GM19239 (cell line): Measurements from ENCODE around the gene TSPAN16.

Experiments
- DNase-seq: peaks from one replicate; pipeline ENCODE4 v3.0.0; 2011; ENCODE audit warnings: low spot score; ENCODE audit not compliant: insufficient read length
- FAIRE-seq: peaks from 2 replicates; lab custom pipeline; 2011; peaks lifted over from hg19 to GRCh38; lab: Jason Lieb, UNC

Gene TSPAN16

DNA sequence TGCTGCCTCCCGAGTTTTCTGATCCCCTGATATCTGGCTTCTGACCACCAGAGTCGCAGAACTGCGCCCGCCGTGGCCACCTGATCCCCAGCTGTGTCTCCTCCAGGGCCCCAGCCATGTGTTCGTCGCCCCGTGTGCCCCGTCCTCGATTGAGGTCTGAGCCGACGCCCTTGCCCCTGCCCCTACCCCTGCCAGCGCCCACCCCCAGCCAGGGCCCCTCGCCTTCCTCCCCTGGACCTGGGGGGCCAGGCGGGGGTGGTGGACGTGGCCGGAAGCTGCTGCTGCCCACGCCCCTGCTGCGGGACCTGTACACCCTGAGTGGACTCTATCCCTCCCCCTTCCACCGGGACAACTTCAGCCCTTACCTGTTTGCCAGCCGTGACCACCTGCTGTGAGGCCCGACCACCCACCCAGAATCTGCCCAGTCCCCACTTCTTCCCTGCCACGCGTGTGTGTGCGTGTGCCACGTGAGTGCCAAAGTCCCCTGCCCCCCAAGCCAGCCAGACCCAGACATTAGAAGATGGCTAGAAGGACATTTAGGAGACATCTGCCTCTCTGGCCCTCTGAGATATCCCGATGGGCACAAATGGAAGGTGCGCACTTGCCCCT is 68.4 kb downstream of the TSPAN16 start:
- FAIRE-seq (no peak), DNase-seq (no peak)

DNA sequence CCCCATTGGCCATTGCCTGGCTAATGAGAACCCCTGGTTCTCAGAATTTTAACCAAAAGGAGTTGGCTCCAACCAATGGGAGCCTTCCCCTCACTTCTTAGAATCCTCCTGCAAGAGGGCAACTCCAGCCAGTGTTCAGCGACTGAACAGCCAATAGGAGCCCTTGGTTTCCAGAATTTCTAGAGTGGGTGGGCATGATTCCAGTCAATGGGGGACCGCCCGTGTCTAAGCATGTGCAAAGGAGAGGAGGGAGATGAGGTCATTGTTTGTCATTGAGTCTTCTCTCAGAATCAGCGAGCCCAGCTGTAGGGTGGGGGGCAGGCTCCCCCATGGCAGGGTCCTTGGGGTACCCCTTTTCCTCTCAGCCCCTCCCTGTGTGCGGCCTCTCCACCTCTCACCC is 69.0 kb downstream of the TSPAN16 start:
- no peak for FAIRE-seq

More for the DNA sequence above, 69.0 kb downstream of the TSPAN16 start:
- no peak for DNase-seq
